Common myeloid progenitor, CD34-positive (primary cell): ENCODE measurements around the gene RALGDS.

Source experiments
- CTCF ChIA-PET: fragments of 350-600 bp; sonication (Branson Sonifier 250); formaldehyde crosslinking; loops from one replicate; lab custom pipeline; 2021; ENCODE audit warnings: antibody characterized with exemption; lab: Charles Lee
- POLR2A ChIA-PET: fragments of 350-600 bp; sonication (Branson Sonifier 250); formaldehyde crosslinking; loops from one replicate; lab custom pipeline; 2021; ENCODE audit warnings: antibody characterized with exemption; lab: Charles Lee
- DNase-seq, 3 donors: peaks; one replicate each; pipeline versions ENCODE4 v3.0.0 to v3.0.0-alpha.2; 2013
- H3K27ac ChIP-seq, 2 experiments: 1 replicate in 1 of 2; 2 replicates in 1 of 2; pipeline ENCODE4 v1.7.0; 2013; ENCODE audit warnings: inconsistent platforms in 2 of 2, low read length in 2 of 2, mild to moderate bottlenecking in 2 of 2, low read depth in 1 of 2, moderate library complexity in 1 of 2; ENCODE audit not compliant: severe bottlenecking in 2 of 2, insufficient read depth in 1 of 2, poor library complexity in 1 of 2
- H3K27me3 ChIP-seq, 5 experiments: replicated peaks in 2 of 5; 1 replicate in 3 of 5; 2 replicates in 2 of 5; pipeline versions ENCODE4 v1.6.1 to v1.7.0; 2013; ENCODE audit warnings: low read length in 4 of 5, mild to moderate bottlenecking in 2 of 5, moderate library complexity in 2 of 5, inconsistent platforms in 1 of 5; ENCODE audit not compliant: insufficient read depth in 5 of 5, control insufficient read depth in 4 of 5
- H3K36me3 ChIP-seq, 4 experiments: 1 replicate in 2 of 4; 2 replicates in 2 of 4; pipeline versions ENCODE4 v1.6.1 to v1.7.0; 2013; ENCODE audit warnings: low read length in 3 of 4, control low read depth in 1 of 4, mild to moderate bottlenecking in 1 of 4; ENCODE audit not compliant: control insufficient read depth in 4 of 4, insufficient read depth in 4 of 4
- H3K4me1 ChIP-seq, 4 experiments: 1 replicate in 3 of 4; 2 replicates in 1 of 4; pipeline versions ENCODE4 v1.6.1 to v1.7.1; 2013; ENCODE audit warnings: low read length in 3 of 4, mild to moderate bottlenecking in 3 of 4, control low read depth in 1 of 4, inconsistent platforms in 1 of 4, moderate library complexity in 1 of 4; ENCODE audit not compliant: control insufficient read depth in 4 of 4, insufficient read depth in 4 of 4; ENCODE audit errors: control extremely low read depth in 1 of 4
- H3K4me3 ChIP-seq, 7 experiments: 1 replicate in 4 of 7; 2 replicates in 3 of 7; pipeline versions ENCODE4 v1.5.1 to v1.7.0; 2013; ENCODE audit warnings: mild to moderate bottlenecking in 7 of 7, low read length in 6 of 7, moderate library complexity in 6 of 7, inconsistent platforms in 2 of 7, low read depth in 2 of 7, control low read depth in 1 of 7; ENCODE audit not compliant: insufficient read depth in 4 of 7, control insufficient read depth in 1 of 7; ENCODE audit errors: extremely low read depth in 1 of 7
- H3K9me3 ChIP-seq, 5 experiments: 1 replicate in 4 of 5; 2 replicates in 1 of 5; pipeline versions ENCODE4 v1.6.1 to v1.7.1; 2013; ENCODE audit warnings: low read length in 4 of 5, mild to moderate bottlenecking in 2 of 5, inconsistent platforms in 1 of 5, low read depth in 1 of 5, moderate library complexity in 1 of 5; ENCODE audit not compliant: control insufficient read depth in 4 of 5, insufficient read depth in 2 of 5; ENCODE audit errors: control extremely low read depth in 1 of 5
- WGBS: methylation state at CpG from one replicate; pipeline ENCODE4 v1.1.5; 2013; ENCODE audit not compliant: insufficient coverage; 5-methylcytosine and 5-hydroxymethylcytosine counted together

Gene RALGDS

DNA sequence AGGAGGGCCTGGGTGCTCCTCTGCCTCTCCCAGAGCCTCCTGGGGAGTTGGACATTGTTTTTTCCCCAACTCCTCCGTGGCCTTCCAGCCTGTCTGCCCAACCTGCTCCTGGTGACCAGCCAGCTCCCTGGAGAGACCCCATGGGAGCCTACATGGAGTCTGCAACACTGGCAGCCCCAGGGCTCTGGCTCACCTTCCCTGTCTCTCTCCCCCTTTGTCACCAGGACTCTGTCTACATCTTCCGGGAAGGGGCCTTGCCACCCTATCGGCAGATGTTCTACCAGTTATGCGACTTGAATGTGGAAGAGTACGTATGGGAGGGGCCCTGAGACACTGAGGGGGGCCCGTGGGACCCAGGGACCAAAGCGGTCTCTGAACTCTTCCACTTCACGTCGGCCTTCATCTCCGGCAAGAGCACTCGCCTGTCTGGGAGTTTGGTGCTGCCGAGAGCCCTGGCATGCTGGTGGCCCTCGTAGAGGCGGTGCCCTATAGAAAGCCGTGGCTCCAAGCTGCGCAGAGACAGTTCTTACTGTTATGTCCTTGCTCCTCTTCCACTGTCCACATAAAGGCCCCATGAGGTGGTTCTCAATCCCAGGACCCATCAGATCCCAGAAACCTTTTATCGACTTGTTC is 65.1 kb downstream of the RALGDS start:
- CTCF ChIA-PET = interaction anchor here (0.7 to 2.7 kb wide), 6 partner anchors 14 to 88 kb away, joined by 3 to 15 read pairs (median 4); no protein-coding TSS in a partner anchor

DNA sequence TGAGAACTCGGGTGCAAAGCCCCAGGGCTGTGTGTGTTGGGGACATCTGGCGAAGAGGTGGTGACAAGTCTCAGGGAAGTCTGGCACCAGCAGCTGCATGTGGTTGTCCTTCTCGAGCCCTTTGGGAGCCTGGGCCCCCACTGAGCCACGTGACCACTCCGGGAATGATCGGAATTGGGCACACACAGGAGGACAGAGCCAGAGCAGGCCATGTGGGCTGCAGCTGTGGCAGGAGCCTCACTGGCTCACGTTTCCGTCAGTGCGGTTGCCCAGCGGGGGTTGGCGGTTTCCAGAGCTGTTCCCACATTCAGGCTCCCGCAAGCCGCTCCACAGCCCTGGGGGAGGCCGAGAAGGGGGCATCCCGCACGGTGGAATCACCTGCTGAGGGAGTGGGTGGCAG is 66.1 kb downstream of the RALGDS start:
- Histone ChIP-seq H3K27me3 (no peaks in the 10 kb centered on the region), H3K4me3 (no peak overlapping the region), H3K36me3 (peaks cover 2 to 81% (median 51%) of the 10 kb centered on the region in 4 experiments), H3K27ac (no peak overlapping the region), H3K9me3 (no peaks in the 10 kb centered on the region), H3K4me1 (peaks cover 5 to 43% (median 41%) of the 10 kb centered on the region in 4 experiments)
- POLR2A ChIA-PET = no interaction called here
- WGBS = 96% methylated on average over 16 of the region's 16 CpGs
- DNase-seq = no peak
- CTCF ChIA-PET = interaction anchor here (0.8 to 1.2 kb wide), 3 partner anchors 9 to 25 kb away, joined by 3 to 4 read pairs (median 3); no protein-coding TSS in a partner anchor

More for the DNA sequence above, 65.1 kb downstream of the RALGDS start:
- WGBS = 99% methylated on average over 17 of the region's 17 CpGs
- Histone ChIP-seq H3K4me3 (no peak overlapping the region), H3K4me1 (peaks cover 5 to 49% (median 47%) of the 10 kb centered on the region in 4 experiments), H3K9me3 (no peaks in the 10 kb centered on the region), H3K27ac (no peak overlapping the region), H3K36me3 (peaks cover 2 to 72% (median 42%) of the 10 kb centered on the region in 4 experiments), H3K27me3 (no peaks in the 10 kb centered on the region)
- DNase-seq = no peak
- POLR2A ChIA-PET = interaction anchor here (0.8 kb wide), 1 partner anchor 8 kb away, joined by 4 read pairs; no protein-coding TSS in a partner anchor

- Histone ChIP-seq H3K27me3 (no peaks in the 10 kb centered on the region), H3K4me3 (no peak overlapping the region), H3K27ac (no peak overlapping the region), H3K9me3 (no peaks in the 10 kb centered on the region), H3K36me3 (peaks cover 3 to 88% (median 52%) of the 10 kb centered on the region in 4 experiments), H3K4me1 (peaks cover 2 to 36% (median 34%) of the 10 kb centered on the region in 4 experiments)
- ChIA-PET POLR2A (no interaction called here), CTCF (interaction anchor here (0.8 to 1.2 kb wide), 3 partner anchors 10 to 26 kb away, joined by 3 to 4 read pairs (median 3); no protein-coding TSS in a partner anchor)
- WGBS = 100% methylated on average over 20 of the region's 24 CpGs
- no peak for DNase-seq
Measured at GRCh38 chr9:133054194-133054890, 66.7 kb downstream of the RALGDS start.

DNA sequence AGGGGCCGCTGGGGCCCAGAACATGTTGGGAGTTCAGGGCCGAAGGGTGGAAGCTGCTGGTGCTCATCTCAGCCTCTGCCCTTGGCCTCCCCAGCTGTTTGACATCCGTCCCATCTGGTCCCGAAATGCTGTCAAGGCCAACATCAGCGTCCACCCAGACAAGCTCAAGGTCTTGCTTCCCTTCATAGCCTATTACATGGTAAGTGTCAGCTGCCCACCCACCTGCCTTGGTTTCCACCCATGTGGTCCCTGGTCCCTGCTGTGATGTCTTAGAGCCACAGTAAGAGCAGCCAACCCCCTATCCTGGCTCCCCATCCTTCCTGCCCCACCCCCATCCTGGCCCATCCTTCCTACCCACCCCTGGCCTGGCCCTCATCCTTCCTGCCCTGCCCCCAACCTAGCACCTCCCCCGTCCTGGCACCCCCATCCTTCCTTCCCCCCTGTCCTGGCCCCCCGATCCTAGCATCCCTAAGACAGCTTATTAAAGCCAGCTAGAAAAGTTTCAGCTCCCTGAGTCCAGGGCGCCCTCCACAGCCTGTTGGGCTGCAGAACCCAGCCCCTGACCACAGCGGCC is 69.0 kb downstream of the RALGDS start:
- H3K9me3 ChIP-seq = no peaks in the 10 kb centered on the region
- DNase-seq = no peak
- H3K4me1 ChIP-seq = peaks cover 0 to 18% (median 13%) of the 10 kb centered on the region in 4 experiments
- H3K27ac ChIP-seq = no peak overlapping the region
- 95% methylated on average over 7 of the region's 9 CpGs for WGBS
- ChIA-PET CTCF (interaction anchor here (1.1 to 5.5 kb wide), 6 partner anchors 8 to 51 kb away, joined by 3 to 31 read pairs (median 6); no protein-coding TSS in a partner anchor), POLR2A (no interaction called here)
- no peaks in the 10 kb centered on the region for H3K27me3 ChIP-seq
- peaks cover 3 to 81% (median 61%) of the 10 kb centered on the region in 4 experiments for H3K36me3 ChIP-seq
- no peak overlapping the region for H3K4me3 ChIP-seq

GRCh38 chr9:133051281-133051900 is 69.6 kb downstream of the RALGDS start:
- no peak overlapping the region for H3K27ac ChIP-seq

GRCh38 chr9:133050781-133051180 is 70.3 kb downstream of the RALGDS start:
- WGBS = 94% methylated on average over 6 of the region's 10 CpGs
- ChIA-PET POLR2A (no interaction called here), CTCF (interaction anchor here (0.8 to 5.5 kb wide), 9 partner anchors 9 to 130 kb away, joined by 3 to 31 read pairs (median 5); no protein-coding TSS in a partner anchor)
- H3K27me3 ChIP-seq = no peaks in the 10 kb centered on the region
- H3K27ac ChIP-seq = no peak overlapping the region
- no peaks in the 10 kb centered on the region for H3K9me3 ChIP-seq
- no peak for DNase-seq
- H3K4me3 ChIP-seq = no peak overlapping the region
- H3K4me1 ChIP-seq = peaks cover 0 to 5% (median 2%) of the 10 kb centered on the region in 4 experiments
- peaks cover 5 to 81% (median 63%) of the 10 kb centered on the region in 4 experiments for H3K36me3 ChIP-seq

More at GRCh38 chr9:133051281-133051900, 69.6 kb downstream of the RALGDS start:
- ChIA-PET CTCF (interaction anchor here (0.8 to 5.5 kb wide), 10 partner anchors 9 to 129 kb away, joined by 3 to 31 read pairs (median 6); no protein-coding TSS in a partner anchor), POLR2A (no interaction called here)
- no peak for DNase-seq
- peaks cover 0 to 11% (median 7%) of the 10 kb centered on the region in 4 experiments for H3K4me1 ChIP-seq
- H3K9me3 ChIP-seq = no peaks in the 10 kb centered on the region
- no peaks in the 10 kb centered on the region for H3K27me3 ChIP-seq
- no peak overlapping the region for H3K4me3 ChIP-seq
- 98% methylated on average over 19 of the region's 20 CpGs for WGBS
- H3K36me3 ChIP-seq = peaks cover 3 to 81% (median 61%) of the 10 kb centered on the region in 4 experiments
